NCI-H1092 (cell line): ENCODE results near the gene MTRF1.
A peak's percentile ranks its signal among the peaks of the same experiment; 100 is the strongest.

Source experiments
- DNase-seq: peaks from one replicate; lab custom pipeline; 2025; lab: John Stamatoyannopoulos, UW

Gene MTRF1

GRCh38 chr13:41224113-41225110, 39.0 kb downstream of the MTRF1 start:
- DNase-seq: no peak

GRCh38 chr13:41222259-41222852, 41.0 kb downstream of the MTRF1 start:
- DNase-seq: peak; percentile 10

- no peak for DNase-seq
Observed at GRCh38 chr13:41220401-41220800, 43.0 kb downstream of the MTRF1 start.

- DNase-seq: no peak
Observed at GRCh38 chr13:41216160-41216559, 47.2 kb downstream of the MTRF1 start.

GRCh38 chr13:41213919-41214318, 49.5 kb downstream of the MTRF1 start:
- DNase-seq: no peak

- DNase-seq: no peak
Observed at GRCh38 chr13:41213316-41213715, 50.1 kb downstream of the MTRF1 start.

- no peak for DNase-seq
Observed at GRCh38 chr13:41212881-41213280, 50.5 kb downstream of the MTRF1 start.

GRCh38 chr13:41211062-41211461, 52.3 kb downstream of the MTRF1 start:
- no peak for DNase-seq

GRCh38 chr13:41206467-41206866, 56.9 kb downstream of the MTRF1 start:
- DNase-seq: no peak

GRCh38 chr13:41203810-41204209, 59.6 kb downstream of the MTRF1 start:
- DNase-seq: no peak

- DNase-seq: no peak
Observed at GRCh38 chr13:41200126-41200525, 63.2 kb downstream of the MTRF1 start.

GRCh38 chr13:41199526-41199925, 63.9 kb downstream of the MTRF1 start:
- no peak for DNase-seq

- DNase-seq: no peak
Observed at GRCh38 chr13:41199079-41199478, 64.3 kb downstream of the MTRF1 start.

- no peak for DNase-seq
Observed at GRCh38 chr13:41196620-41197019, 66.8 kb downstream of the MTRF1 start.

- DNase-seq: no peak
Observed at GRCh38 chr13:41196011-41196410, 67.4 kb downstream of the MTRF1 start.

GRCh38 chr13:41193919-41194824, 69.2 kb downstream of the MTRF1 start, which contains the start of gene KBTBD7:
Gene KBTBD7 (minus strand): TSS chr13:41194569. CDS start chr13:41194257, 312 bp downstream.
- DNase-seq: peak; percentile 82

- DNase-seq: no peak
Observed at GRCh38 chr13:41193469-41193868, 69.9 kb downstream of the MTRF1 start.

- DNase-seq: no peak
Observed at GRCh38 chr13:41188584-41188983, 74.8 kb downstream of the MTRF1 start.

- no peak for DNase-seq
Observed at GRCh38 chr13:41186481-41186880, 76.9 kb downstream of the MTRF1 start.

GRCh38 chr13:41182231-41182630, 81.1 kb downstream of the MTRF1 start:
- no peak for DNase-seq

GRCh38 chr13:41179593-41180250, 83.7 kb downstream of the MTRF1 start:
- no peak for DNase-seq

GRCh38 chr13:41178040-41178439, 85.3 kb downstream of the MTRF1 start:
- DNase-seq: no peak
